Smooth muscle cell (in vitro differentiated cells): ENCODE results near the gene CEP83. TPM values are rescaled to one million over a fixed set of nuclear protein-coding genes. Genes with fewer than 3 reads are reported as not detected.
"Not testable (repeated sequence)": the region's sequence is repeated elsewhere in the genome, so short reads cannot be mapped to it uniquely, and the experiment has no call there.

Experiments used
- DNase-seq: peaks from one replicate; lab custom pipeline; 2025; ENCODE audit not compliant: unreplicated experiment; lab: John Stamatoyannopoulos, UW
- H2AFZ ChIP-seq: fragments of 200-600 bp; sonication (generic); 2 replicates; pipeline ENCODE4 v1.6.0; 2016; ENCODE audit warnings: antibody characterized with exemption, low read depth, mild to moderate bottlenecking
- H3F3A ChIP-seq: fragments of 200-600 bp; sonication (generic); 2 replicates; pipeline ENCODE4 v1.6.0; 2017; ENCODE audit warnings: antibody characterized with exemption, low read depth
- H3K27ac ChIP-seq: fragments of 200-600 bp; sonication (generic); 2 replicates; pipeline ENCODE4 v1.5.1; 2016; ENCODE audit warnings: low read depth, mild to moderate bottlenecking
- H3K27me3 ChIP-seq: fragments of 200-600 bp; sonication (generic); 2 replicates; pipeline ENCODE4 v1.6.1; 2016; ENCODE audit warnings: low read depth, mild to moderate bottlenecking
- H3K36me3 ChIP-seq: fragments of 200-600 bp; sonication (generic); 2 replicates; pipeline ENCODE4 v1.5.1; 2016; ENCODE audit warnings: low read depth
- H3K4me1 ChIP-seq: fragments of 200-600 bp; sonication (generic); 2 replicates; pipeline ENCODE4 v1.5.1; 2016; ENCODE audit warnings: low read depth
- H3K4me2 ChIP-seq: fragments of 200-600 bp; sonication (generic); 2 replicates; pipeline ENCODE4 v1.6.0; 2016; ENCODE audit warnings: mild to moderate bottlenecking
- H3K4me3 ChIP-seq: fragments of 200-600 bp; sonication (generic); 2 replicates; pipeline ENCODE4 v1.5.1; 2016; ENCODE audit warnings: mild to moderate bottlenecking
- H3K79me2 ChIP-seq: fragments of 200-600 bp; sonication (generic); 2 replicates; pipeline ENCODE4 v1.6.0; 2016; ENCODE audit warnings: low read depth, mild to moderate bottlenecking
- H3K9ac ChIP-seq: fragments of 200-600 bp; sonication (generic); 2 replicates; pipeline ENCODE4 v1.6.0; 2016; ENCODE audit warnings: low read depth
- H3K9me3 ChIP-seq: fragments of 200-600 bp; sonication (generic); replicated peaks from 2 replicates; pipeline ENCODE4 v1.5.1; 2016; ENCODE audit warnings: low read depth
- H4K20me1 ChIP-seq: fragments of 200-600 bp; sonication (generic); 2 replicates; pipeline ENCODE4 v1.6.0; 2016; ENCODE audit warnings: low read depth
- WGBS: methylation state at CpG from one replicate; pipeline ENCODE4 v1.1.7; 2016; ENCODE audit warnings: low lambda C conversion rate; 5-methylcytosine and 5-hydroxymethylcytosine counted together
- polyA plus RNA-seq: library from polyadenylated mRNA; unstranded; fragments of >200 nt; fragmentation: Nextera tagmentation; extraction: Ambion mirVana; gene quantifications from 2 replicates; pipeline ENCODE4 v1.2.1, GENCODE V29; 2016
- total RNA-seq: library from RNA; depleted of rRNA; stranded (reverse); fragments of >200 nt; gene quantifications from 2 replicates; pipeline ENCODE4 v1.2.3, GENCODE V29; 2014
- TF ChIP-seq, protein P1 (sequence below): fragments of 200-600 bp; sonication (generic); IDR thresholded peaks from 2 replicates; pipeline ENCODE4 v1.5.1; 2017; ENCODE audit warnings: borderline replicate concordance, mild to moderate bottlenecking, antibody characterized with exemption; ENCODE audit not compliant: insufficient read depth, poor library complexity, severe bottlenecking

Gene CEP83
- total and polyA plus RNA-seq, 2 experiments from 2014 or later = 2.8 to 30.3 TPM

DNA sequence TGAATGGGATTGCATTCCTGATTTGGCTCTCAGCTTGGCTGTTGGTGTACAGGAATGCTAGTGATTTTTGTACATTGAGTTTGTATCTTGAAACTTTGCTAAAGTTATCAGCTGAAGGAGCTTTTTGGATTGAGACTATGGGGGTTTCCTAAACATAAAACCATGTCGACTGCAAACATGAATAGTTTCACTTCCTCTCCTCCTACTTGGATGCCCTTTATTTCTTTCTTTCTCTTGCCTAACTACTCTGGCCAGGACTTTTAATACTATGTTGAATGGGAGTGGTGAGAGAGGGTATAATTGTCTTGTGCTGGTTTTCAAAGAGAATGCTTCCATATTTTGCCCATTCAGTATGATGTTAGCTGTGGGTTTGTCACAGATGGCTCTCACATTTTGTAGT is 141.5 kb downstream of the CEP83 start:
- TF ChIP-seq, protein P1, sequence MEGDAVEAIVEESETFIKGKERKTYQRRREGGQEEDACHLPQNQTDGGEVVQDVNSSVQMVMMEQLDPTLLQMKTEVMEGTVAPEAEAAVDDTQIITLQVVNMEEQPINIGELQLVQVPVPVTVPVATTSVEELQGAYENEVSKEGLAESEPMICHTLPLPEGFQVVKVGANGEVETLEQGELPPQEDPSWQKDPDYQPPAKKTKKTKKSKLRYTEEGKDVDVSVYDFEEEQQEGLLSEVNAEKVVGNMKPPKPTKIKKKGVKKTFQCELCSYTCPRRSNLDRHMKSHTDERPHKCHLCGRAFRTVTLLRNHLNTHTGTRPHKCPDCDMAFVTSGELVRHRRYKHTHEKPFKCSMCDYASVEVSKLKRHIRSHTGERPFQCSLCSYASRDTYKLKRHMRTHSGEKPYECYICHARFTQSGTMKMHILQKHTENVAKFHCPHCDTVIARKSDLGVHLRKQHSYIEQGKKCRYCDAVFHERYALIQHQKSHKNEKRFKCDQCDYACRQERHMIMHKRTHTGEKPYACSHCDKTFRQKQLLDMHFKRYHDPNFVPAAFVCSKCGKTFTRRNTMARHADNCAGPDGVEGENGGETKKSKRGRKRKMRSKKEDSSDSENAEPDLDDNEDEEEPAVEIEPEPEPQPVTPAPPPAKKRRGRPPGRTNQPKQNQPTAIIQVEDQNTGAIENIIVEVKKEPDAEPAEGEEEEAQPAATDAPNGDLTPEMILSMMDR = no peak
- Histone ChIP-seq H3K9ac (no peak overlapping the region), H3K79me2 (no peaks in the 10 kb centered on the region), H3K9me3 (peaks cover 29% of the 10 kb centered on the region), H3K4me1 (no peaks in the 10 kb centered on the region), H3K27me3 (no peaks in the 10 kb centered on the region), H2AFZ (no peak overlapping the region), H3K4me2 (no peak overlapping the region), H3K36me3 (peaks cover 12% of the 10 kb centered on the region), H3F3A (no peaks in the 10 kb centered on the region), H3K4me3 (no peak overlapping the region), H4K20me1 (no peaks in the 10 kb centered on the region), H3K27ac (no peak overlapping the region)
- WGBS = 100% methylated on average over 1 of the region's 1 CpG
- DNase-seq = no peak

DNA sequence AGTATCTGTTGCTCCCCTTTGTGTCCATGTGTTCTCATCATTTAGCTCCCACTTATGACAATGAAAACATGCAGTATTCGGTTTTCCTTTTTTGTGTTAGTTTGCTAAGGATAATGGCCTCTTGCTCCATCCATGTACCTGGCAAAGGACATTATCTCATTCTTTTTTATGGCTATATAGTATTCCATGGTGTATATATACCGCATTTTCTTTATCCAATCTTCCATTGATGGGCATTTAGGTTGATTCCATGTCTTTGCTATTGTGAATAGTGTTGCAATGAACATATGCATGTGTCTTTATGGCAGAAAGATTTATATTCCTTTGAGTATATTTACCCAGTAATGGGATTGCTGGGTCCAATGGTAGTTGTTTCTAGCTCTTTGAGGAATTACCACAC is 143.1 kb downstream of the CEP83 start:
- H3K27ac ChIP-seq, H3K4me1 ChIP-seq, H3F3A ChIP-seq, H3K27me3 ChIP-seq, H3K79me2 ChIP-seq, H3K4me2 ChIP-seq, H3K9ac ChIP-seq, H3K4me3 ChIP-seq, H2AFZ ChIP-seq, H4K20me1 ChIP-seq, DNase-seq: not testable (repeated sequence)
- H3K9me3 ChIP-seq = peaks cover 29% of the 10 kb centered on the region
- WGBS = 96% methylated on average over 2 of the region's 2 CpGs
- H3K36me3 ChIP-seq = peaks cover 12% of the 10 kb centered on the region

DNA sequence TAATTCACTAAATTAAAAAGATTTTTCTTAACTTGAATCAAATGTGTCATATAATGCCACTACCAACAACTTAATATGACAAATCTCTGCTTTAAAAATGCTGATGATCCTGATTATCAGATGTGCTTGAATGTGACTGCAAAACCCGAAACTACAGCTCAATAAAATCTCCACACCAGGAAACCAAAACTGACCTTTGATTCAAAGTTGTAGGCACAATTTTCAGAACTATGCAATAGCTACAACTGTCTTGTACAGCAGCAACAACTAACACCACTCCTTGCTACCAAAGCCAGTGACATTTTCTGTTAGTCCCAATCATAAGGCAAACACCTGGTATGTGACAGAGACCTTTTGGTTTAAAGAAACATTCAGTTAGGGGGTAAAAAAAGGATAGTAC is 147.3 kb downstream of the CEP83 start:
- peaks cover 6% of the 10 kb centered on the region for H3K36me3 ChIP-seq
- 100% methylated on average over 1 of the region's 1 CpG for WGBS

DNA sequence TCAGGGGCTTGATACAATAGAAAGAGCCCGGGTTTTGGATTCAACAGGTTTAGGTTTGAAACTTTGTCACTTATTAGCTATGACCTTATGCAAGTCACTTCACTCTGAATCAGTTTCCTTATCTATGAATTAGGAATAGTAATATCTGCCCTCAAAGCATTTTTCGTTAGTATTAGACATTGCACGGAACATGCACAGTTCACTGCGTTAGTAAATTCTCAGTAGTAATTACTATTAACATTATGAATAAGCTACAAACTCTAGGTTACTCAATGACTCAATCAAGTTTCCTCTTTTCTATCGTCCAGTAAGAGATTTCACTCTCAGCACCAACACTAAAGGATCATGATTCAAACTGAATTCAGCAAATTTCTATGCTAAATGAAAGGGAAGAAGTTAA is 150.3 kb downstream of the CEP83 start:
- Histone ChIP-seq H3K27me3 (no peaks in the 10 kb centered on the region), H4K20me1 (no peaks in the 10 kb centered on the region), H3K4me1 (peaks cover 9% of the 10 kb centered on the region), H3K9ac (no peak overlapping the region), H3K9me3 (no peaks in the 10 kb centered on the region), H3K4me2 (no peak overlapping the region), H3K79me2 (no peaks in the 10 kb centered on the region), H2AFZ (no peak overlapping the region), H3K36me3 (peaks cover 6% of the 10 kb centered on the region), H3K4me3 (no peak overlapping the region), H3K27ac (no peak overlapping the region), H3F3A (no peaks in the 10 kb centered on the region)
- WGBS = 95% methylated on average over 5 of the region's 5 CpGs
- TF ChIP-seq, protein P1 = no peak
- DNase-seq = no peak

More for the DNA sequence above, 147.3 kb downstream of the CEP83 start:
- no peaks in the 10 kb centered on the region for H3K79me2 ChIP-seq
- peaks cover under 1% of the 10 kb centered on the region for H3K9me3 ChIP-seq
- H3K4me3 ChIP-seq = no peak overlapping the region
- no peaks in the 10 kb centered on the region for H3K27me3 ChIP-seq
- TF ChIP-seq, protein P1 = no peak
- H3F3A ChIP-seq = no peaks in the 10 kb centered on the region
- no peak overlapping the region for H3K9ac ChIP-seq
- no peak overlapping the region for H3K27ac ChIP-seq
- H2AFZ ChIP-seq = no peak overlapping the region
- H3K4me2 ChIP-seq = no peak overlapping the region
- no peaks in the 10 kb centered on the region for H4K20me1 ChIP-seq
- DNase-seq = no peak
- H3K4me1 ChIP-seq = no peaks in the 10 kb centered on the region
